Measurements from ENCODE around the gene DNALI1. TPM values are rescaled to one million over a fixed set of nuclear protein-coding genes. Genes with fewer than 3 reads are reported as not detected.
"Not testable (repeated sequence)": the region's sequence is repeated elsewhere in the genome, so short reads cannot be mapped to it uniquely, and the experiment has no call there.

The DNALI1 gene
- total and polyA plus RNA-seq, 2 of the 8 experiments (the other 6 are each of a cell fraction or from before 2014, with no cell fraction given): 8.9 to 11.3 TPM

- H3K4me3 ChIP-seq (ENCODE audit: extremely low read depth in 1 of 4, insufficient read depth in 2 of 4, low read depth in 3 of 4, low read length in 4 of 4); POLR2A ChIA-PET (ENCODE audit: partially characterized antibody); H2BK20ac ChIP-seq (ENCODE audit: low read length); H3K9ac ChIP-seq (replicated peaks in 1 of 4; ENCODE audit: extremely low read depth in 1 of 4, low read depth in 3 of 4, low read length in 3 of 4); H3K14ac ChIP-seq (ENCODE audit: insufficient read length); H3K27me3 ChIP-seq (replicated peaks in 1 of 4; ENCODE audit: control insufficient read depth in 3 of 4, extremely low read depth in 1 of 4, insufficient read depth in 3 of 4, low read length in 3 of 4); H2BK5ac ChIP-seq (ENCODE audit: low read depth, low read length); H3K79me2 ChIP-seq (ENCODE audit: control insufficient read depth in 1 of 2, insufficient read depth in 2 of 2, low read length in 2 of 2); H2AFZ ChIP-seq (ENCODE audit: low read length); H4K8ac ChIP-seq (ENCODE audit: extremely low read depth, insufficient read depth, low read length); H3K4me2 ChIP-seq (ENCODE audit: insufficient read depth in 1 of 2, low read depth in 2 of 2, low read length in 2 of 2); H4K91ac ChIP-seq (replicated peaks; ENCODE audit: insufficient read length, low read length); H4K20me1 ChIP-seq (replicated peaks in 1 of 2; ENCODE audit: control insufficient read depth in 1 of 2, insufficient read depth in 2 of 2, low read length in 2 of 2); H2BK120ac ChIP-seq (replicated peaks; ENCODE audit: low read depth, low read length); H2BK15ac ChIP-seq (ENCODE audit: low read length); H2BK12ac ChIP-seq (ENCODE audit: low read depth, low read length); FAIRE-seq; H3K9me3 ChIP-seq (ENCODE audit: insufficient read depth in 2 of 2, low read depth in 1 of 2, low read length in 1 of 2); H3K4ac ChIP-seq (replicated peaks; ENCODE audit: insufficient read length, low read depth, low read length); H4K5ac ChIP-seq (ENCODE audit: insufficient read length, low read depth, low read length); DNase-seq (ENCODE audit: low read depth in 1 of 2, low spot score in 2 of 2); H3K27ac ChIP-seq (ENCODE audit: low read depth, low read length); H3K56ac ChIP-seq (replicated peaks; ENCODE audit: insufficient read length, low read depth, low read length); H3K36me3 ChIP-seq (ENCODE audit: control insufficient read depth in 2 of 4, insufficient read depth in 4 of 4, low read length in 3 of 4); H3K18ac ChIP-seq (ENCODE audit: extremely low read depth, low read length); H3K23ac ChIP-seq (ENCODE audit: insufficient read length); H3K79me1 ChIP-seq (ENCODE audit: low read depth, low read length); H2AK5ac ChIP-seq (ENCODE audit: low read depth, low read length): not testable (repeated sequence)
- peaks cover 2 to 13% (median 5%) of the 10 kb centered on the region in 4 experiments; a peak in 4 of 7 replicates for H3K4me1 ChIP-seq (replicated peaks in 1 of 4; ENCODE audit: control insufficient read depth in 3 of 4, insufficient read depth in 4 of 4, low read length in 3 of 4)
- peaks cover 13% of the 10 kb centered on the region for H3K23me2 ChIP-seq (ENCODE audit: low read depth, low read length)
- CTCF ChIA-PET (ENCODE audit: partially characterized antibody): interaction anchor here (0.9 kb wide), 1 partner anchor 9 kb away, joined by 3 read pairs; no protein-coding TSS in a partner anchor
- no CpG with 5 or more reads among the region's 31 CpGs for WGBS, 2 experiments (ENCODE audit: extremely low coverage in 1 of 2, insufficient coverage in 1 of 2, insufficient read length in 1 of 2, insufficient replicate concordance in 2 of 2, low coverage in 1 of 2, low lambda C conversion rate in 2 of 2, missing lambda C conversion rate in 1 of 2)
Measured at GRCh38 chr1:37518241-37518640, 38.5 kb upstream of the DNALI1 start.

GRCh38 chr1:37518929-37519328, 37.8 kb upstream of the DNALI1 start:
- H3K36me3 ChIP-seq (ENCODE audit: control insufficient read depth in 2 of 4, insufficient read depth in 4 of 4, low read length in 3 of 4); H2AFZ ChIP-seq (ENCODE audit: low read length); DNase-seq (ENCODE audit: low read depth in 1 of 2, low spot score in 2 of 2); H3K18ac ChIP-seq (ENCODE audit: extremely low read depth, low read length); H3K23ac ChIP-seq (ENCODE audit: insufficient read length); H4K8ac ChIP-seq (ENCODE audit: extremely low read depth, insufficient read depth, low read length); H4K20me1 ChIP-seq (replicated peaks in 1 of 2; ENCODE audit: control insufficient read depth in 1 of 2, insufficient read depth in 2 of 2, low read length in 2 of 2); H3K4me1 ChIP-seq (replicated peaks in 1 of 4; ENCODE audit: control insufficient read depth in 3 of 4, insufficient read depth in 4 of 4, low read length in 3 of 4); H3K27ac ChIP-seq (ENCODE audit: low read depth, low read length); H4K91ac ChIP-seq (replicated peaks; ENCODE audit: insufficient read length, low read length); H2AK5ac ChIP-seq (ENCODE audit: low read depth, low read length); H3K9ac ChIP-seq (replicated peaks in 1 of 4; ENCODE audit: extremely low read depth in 1 of 4, low read depth in 3 of 4, low read length in 3 of 4); H3K4me2 ChIP-seq (ENCODE audit: insufficient read depth in 1 of 2, low read depth in 2 of 2, low read length in 2 of 2); H2BK15ac ChIP-seq (ENCODE audit: low read length); H3K79me1 ChIP-seq (ENCODE audit: low read depth, low read length); H3K79me2 ChIP-seq (ENCODE audit: control insufficient read depth in 1 of 2, insufficient read depth in 2 of 2, low read length in 2 of 2); H3K4ac ChIP-seq (replicated peaks; ENCODE audit: insufficient read length, low read depth, low read length); H2BK20ac ChIP-seq (ENCODE audit: low read length); H3K27me3 ChIP-seq (replicated peaks in 1 of 4; ENCODE audit: control insufficient read depth in 3 of 4, extremely low read depth in 1 of 4, insufficient read depth in 3 of 4, low read length in 3 of 4); H3K56ac ChIP-seq (replicated peaks; ENCODE audit: insufficient read length, low read depth, low read length); H3K14ac ChIP-seq (ENCODE audit: insufficient read length); CTCF ChIA-PET (ENCODE audit: partially characterized antibody); H2BK5ac ChIP-seq (ENCODE audit: low read depth, low read length); H3K4me3 ChIP-seq (ENCODE audit: extremely low read depth in 1 of 4, insufficient read depth in 2 of 4, low read depth in 3 of 4, low read length in 4 of 4); H2BK12ac ChIP-seq (ENCODE audit: low read depth, low read length); H3K23me2 ChIP-seq (ENCODE audit: low read depth, low read length); FAIRE-seq; H3K9me3 ChIP-seq (ENCODE audit: insufficient read depth in 2 of 2, low read depth in 1 of 2, low read length in 1 of 2); H4K5ac ChIP-seq (ENCODE audit: insufficient read length, low read depth, low read length); H2BK120ac ChIP-seq (replicated peaks; ENCODE audit: low read depth, low read length): not testable (repeated sequence)
- POLR2A ChIA-PET (ENCODE audit: partially characterized antibody): interaction anchor here (1.4 to 1.6 kb wide), 3 partner anchors 10 to 44 kb away, joined by 3 to 7 read pairs (median 4); partner anchors contain the start of gene ZC3H12A
- 79% methylated on average over 15 of the region's 15 CpGs; no CpG with 5 or more reads in 1 of the 2 experiments for WGBS, 2 experiments (ENCODE audit: extremely low coverage in 1 of 2, insufficient coverage in 1 of 2, insufficient read length in 1 of 2, insufficient replicate concordance in 2 of 2, low coverage in 1 of 2, low lambda C conversion rate in 2 of 2, missing lambda C conversion rate in 1 of 2)
